ENCODE data around the gene RABGAP1L.

RABGAP1L gene

GRCh38 chr1:174797398-174797797 lies 638.1 kb downstream of the RABGAP1L start:
- no peak overlapping the region for H3K27ac ChIP-seq (ENCODE audit: insufficient read depth in 1 of 2, low read depth in 1 of 2, low read length in 2 of 2, poor library complexity in 1 of 2, severe bottlenecking in 2 of 2)
- ChIA-PET POLR2A (no interaction called here), CTCF (interaction anchor here (0.8 to 1.1 kb wide), 2 partner anchors 9 to 189 kb away, joined by 3 to 4 read pairs; no protein-coding TSS in a partner anchor)
- no peaks in the 10 kb centered on the region for H3K9me3 ChIP-seq (ENCODE audit: control extremely low read depth in 1 of 5, control insufficient read depth in 4 of 5, insufficient read depth in 2 of 5, low read depth in 1 of 5, low read length in 4 of 5)
- H3K27me3 ChIP-seq (replicated peaks in 2 of 5; ENCODE audit: control insufficient read depth in 4 of 5, insufficient read depth in 5 of 5, low read length in 4 of 5), result no peaks in the 10 kb centered on the region
- no peak overlapping the region for H3K4me3 ChIP-seq (ENCODE audit: control insufficient read depth in 1 of 7, extremely low read depth in 1 of 7, insufficient read depth in 4 of 7, low read depth in 2 of 7, low read length in 6 of 7)
- no CpG with 5 or more reads among the region's 2 CpGs for WGBS (ENCODE audit: insufficient coverage)
- H3K36me3 ChIP-seq (ENCODE audit: control insufficient read depth in 4 of 4, insufficient read depth in 4 of 4, low read length in 3 of 4), result no peaks in the 10 kb centered on the region
- H3K4me1 ChIP-seq (ENCODE audit: control extremely low read depth in 1 of 4, control insufficient read depth in 4 of 4, insufficient read depth in 4 of 4, low read length in 3 of 4), result peaks cover 4 to 24% (median 11%) of the 10 kb centered on the region in 4 experiments
- no peak for DNase-seq

GRCh38 chr1:174799136-174799479 lies 639.8 kb downstream of the RABGAP1L start:
- Histone ChIP-seq H3K27ac (ENCODE audit: insufficient read depth in 1 of 2, low read depth in 1 of 2, low read length in 2 of 2, poor library complexity in 1 of 2, severe bottlenecking in 2 of 2) (no peak overlapping the region), H3K9me3 (ENCODE audit: control extremely low read depth in 1 of 5, control insufficient read depth in 4 of 5, insufficient read depth in 2 of 5, low read depth in 1 of 5, low read length in 4 of 5) (no peaks in the 10 kb centered on the region), H3K36me3 (ENCODE audit: control insufficient read depth in 4 of 4, insufficient read depth in 4 of 4, low read length in 3 of 4) (no peaks in the 10 kb centered on the region), H3K4me3 (ENCODE audit: control insufficient read depth in 1 of 7, extremely low read depth in 1 of 7, insufficient read depth in 4 of 7, low read depth in 2 of 7, low read length in 6 of 7) (peak overlapping the region in 4 of 7 experiments; percentile 77 to 94 (median 83)), H3K27me3 (replicated peaks in 2 of 5; ENCODE audit: control insufficient read depth in 4 of 5, insufficient read depth in 5 of 5, low read length in 4 of 5) (no peaks in the 10 kb centered on the region), H3K4me1 (ENCODE audit: control extremely low read depth in 1 of 4, control insufficient read depth in 4 of 4, insufficient read depth in 4 of 4, low read length in 3 of 4) (peaks cover 4 to 23% (median 11%) of the 10 kb centered on the region in 4 experiments)
- peak in 1 of 3 donors; percentile 2 for DNase-seq
- POLR2A ChIA-PET, result no interaction called here
- CTCF ChIA-PET, result interaction anchor here (0.6 to 3.0 kb wide), 8 partner anchors 10 to 200 kb away, joined by 3 to 14 read pairs (median 5); partner anchors contain the start of gene CACYBP
- no CpG with 5 or more reads among the region's 3 CpGs for WGBS (ENCODE audit: insufficient coverage)

- H3K27me3 ChIP-seq (replicated peaks in 2 of 5; ENCODE audit: control insufficient read depth in 4 of 5, insufficient read depth in 5 of 5, low read length in 4 of 5), result no peaks in the 10 kb centered on the region
- peaks cover 4 to 23% (median 11%) of the 10 kb centered on the region in 4 experiments for H3K4me1 ChIP-seq (ENCODE audit: control extremely low read depth in 1 of 4, control insufficient read depth in 4 of 4, insufficient read depth in 4 of 4, low read length in 3 of 4)
- H3K36me3 ChIP-seq (ENCODE audit: control insufficient read depth in 4 of 4, insufficient read depth in 4 of 4, low read length in 3 of 4), result no peaks in the 10 kb centered on the region
- DNase-seq, result peak in 1 of 3 donors; percentile 6
- 6% methylated on average over 9 of the region's 10 CpGs for WGBS (ENCODE audit: insufficient coverage)
- H3K4me3 ChIP-seq (ENCODE audit: control insufficient read depth in 1 of 7, extremely low read depth in 1 of 7, insufficient read depth in 4 of 7, low read depth in 2 of 7, low read length in 6 of 7), result peak overlapping the region; percentile 37 to 94 (median 77)
- CTCF ChIA-PET, result interaction anchor here (0.8 to 3.0 kb wide), 10 partner anchors 9 to 199 kb away, joined by 3 to 14 read pairs (median 4); partner anchors contain the start of gene CACYBP
- H3K27ac ChIP-seq (ENCODE audit: insufficient read depth in 1 of 2, low read depth in 1 of 2, low read length in 2 of 2, poor library complexity in 1 of 2, severe bottlenecking in 2 of 2), result peak overlapping the region; percentile 53 to 77
- no peaks in the 10 kb centered on the region for H3K9me3 ChIP-seq (ENCODE audit: control extremely low read depth in 1 of 5, control insufficient read depth in 4 of 5, insufficient read depth in 2 of 5, low read depth in 1 of 5, low read length in 4 of 5)
- POLR2A ChIA-PET, result interaction anchor here (0.8 to 0.9 kb wide), 2 partner anchors 12 to 223 kb away, joined by 3 read pairs; partner anchors contain the start of gene MRPS14
Observed at GRCh38 chr1:174800216-174800851, 641.0 kb downstream of the RABGAP1L start.

- no CpG with 5 or more reads among the region's 1 CpG for WGBS (ENCODE audit: insufficient coverage)
- H3K4me1 ChIP-seq (ENCODE audit: control extremely low read depth in 1 of 4, control insufficient read depth in 4 of 4, insufficient read depth in 4 of 4, low read length in 3 of 4), result peaks cover 4 to 23% (median 11%) of the 10 kb centered on the region in 4 experiments
- no peaks in the 10 kb centered on the region for H3K36me3 ChIP-seq (ENCODE audit: control insufficient read depth in 4 of 4, insufficient read depth in 4 of 4, low read length in 3 of 4)
- ChIA-PET POLR2A (no interaction called here), CTCF (interaction anchor here (1.3 to 3.0 kb wide), 2 partner anchors 10 kb away, joined by 4 to 14 read pairs; no protein-coding TSS in a partner anchor)
- peak overlapping the region in 5 of 7 experiments; percentile 71 to 94 (median 77) for H3K4me3 ChIP-seq (ENCODE audit: control insufficient read depth in 1 of 7, extremely low read depth in 1 of 7, insufficient read depth in 4 of 7, low read depth in 2 of 7, low read length in 6 of 7)
- H3K27ac ChIP-seq (ENCODE audit: insufficient read depth in 1 of 2, low read depth in 1 of 2, low read length in 2 of 2, poor library complexity in 1 of 2, severe bottlenecking in 2 of 2), result no peak overlapping the region
- no peaks in the 10 kb centered on the region for H3K27me3 ChIP-seq (replicated peaks in 2 of 5; ENCODE audit: control insufficient read depth in 4 of 5, insufficient read depth in 5 of 5, low read length in 4 of 5)
- DNase-seq, result peak in 1 of 3 donors; percentile 15
- H3K9me3 ChIP-seq (ENCODE audit: control extremely low read depth in 1 of 5, control insufficient read depth in 4 of 5, insufficient read depth in 2 of 5, low read depth in 1 of 5, low read length in 4 of 5), result no peaks in the 10 kb centered on the region
Observed at GRCh38 chr1:174800876-174801275, 641.6 kb downstream of the RABGAP1L start.

DNA sequence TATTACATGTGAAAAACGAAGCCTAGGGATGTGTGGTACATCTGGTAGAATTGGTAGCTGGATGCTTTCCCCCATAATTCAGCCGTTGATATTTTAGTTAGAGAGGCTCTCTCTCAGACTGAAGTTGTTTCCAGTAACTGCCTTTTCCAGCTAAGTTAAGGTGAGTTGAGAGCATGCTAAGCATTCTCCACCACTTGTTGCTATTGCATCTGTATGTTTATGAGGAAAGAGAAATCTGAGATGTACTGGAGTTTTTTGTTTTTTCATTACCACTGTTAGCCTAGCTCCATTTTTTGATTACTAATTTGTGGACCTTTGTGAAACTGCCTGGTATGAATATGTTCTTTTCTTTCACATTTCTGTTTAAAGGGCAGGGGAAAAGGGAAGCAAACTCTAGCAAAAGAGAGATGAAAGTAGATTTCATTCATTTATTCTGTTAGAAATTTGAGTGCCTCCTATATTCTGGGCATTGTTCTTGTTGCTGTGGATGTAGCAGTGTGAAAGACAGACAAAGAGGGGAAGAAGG lies 650.5 kb downstream of the RABGAP1L start:
- ChIA-PET CTCF (interaction anchor here (3.2 kb wide), 1 partner anchor 11 kb away, joined by 14 read pairs; no protein-coding TSS in a partner anchor), POLR2A (no interaction called here)
- no peak for DNase-seq
- WGBS (ENCODE audit: insufficient coverage), result 100% methylated on average over 1 of the region's 2 CpGs
- H3K27ac ChIP-seq (ENCODE audit: insufficient read depth in 1 of 2, low read depth in 1 of 2, low read length in 2 of 2, poor library complexity in 1 of 2, severe bottlenecking in 2 of 2), result no peak overlapping the region
- H3K4me3 ChIP-seq (ENCODE audit: control insufficient read depth in 1 of 7, extremely low read depth in 1 of 7, insufficient read depth in 4 of 7, low read depth in 2 of 7, low read length in 6 of 7), result no peak overlapping the region
- no peaks in the 10 kb centered on the region for H3K27me3 ChIP-seq (replicated peaks in 2 of 5; ENCODE audit: control insufficient read depth in 4 of 5, insufficient read depth in 5 of 5, low read length in 4 of 5)
- H3K4me1 ChIP-seq (ENCODE audit: control extremely low read depth in 1 of 4, control insufficient read depth in 4 of 4, insufficient read depth in 4 of 4, low read length in 3 of 4), result no peaks in the 10 kb centered on the region
- peaks cover 0 to 2% (median 0%) of the 10 kb centered on the region in 4 experiments for H3K36me3 ChIP-seq (ENCODE audit: control insufficient read depth in 4 of 4, insufficient read depth in 4 of 4, low read length in 3 of 4)
- H3K9me3 ChIP-seq (ENCODE audit: control extremely low read depth in 1 of 5, control insufficient read depth in 4 of 5, insufficient read depth in 2 of 5, low read depth in 1 of 5, low read length in 4 of 5), result no peaks in the 10 kb centered on the region

- H3K27me3 ChIP-seq (replicated peaks in 2 of 5; ENCODE audit: control insufficient read depth in 4 of 5, insufficient read depth in 5 of 5, low read length in 4 of 5), result no peaks in the 10 kb centered on the region
- H3K4me3 ChIP-seq (ENCODE audit: control insufficient read depth in 1 of 7, extremely low read depth in 1 of 7, insufficient read depth in 4 of 7, low read depth in 2 of 7, low read length in 6 of 7), result no peak overlapping the region
- peaks cover 0 to 2% (median 0%) of the 10 kb centered on the region in 4 experiments for H3K36me3 ChIP-seq (ENCODE audit: control insufficient read depth in 4 of 4, insufficient read depth in 4 of 4, low read length in 3 of 4)
- ChIA-PET POLR2A (no interaction called here), CTCF (interaction anchor here (1.1 to 3.2 kb wide), 2 partner anchors 13 to 171 kb away, joined by 3 to 14 read pairs; no protein-coding TSS in a partner anchor)
- no peak for DNase-seq
- peaks cover 0 to 2% (median 0%) of the 10 kb centered on the region in 4 experiments for H3K4me1 ChIP-seq (ENCODE audit: control extremely low read depth in 1 of 4, control insufficient read depth in 4 of 4, insufficient read depth in 4 of 4, low read length in 3 of 4)
- no peak overlapping the region for H3K27ac ChIP-seq (ENCODE audit: insufficient read depth in 1 of 2, low read depth in 1 of 2, low read length in 2 of 2, poor library complexity in 1 of 2, severe bottlenecking in 2 of 2)
- H3K9me3 ChIP-seq (ENCODE audit: control extremely low read depth in 1 of 5, control insufficient read depth in 4 of 5, insufficient read depth in 2 of 5, low read depth in 1 of 5, low read length in 4 of 5), result no peaks in the 10 kb centered on the region
Observed at GRCh38 chr1:174812016-174812415, 652.7 kb downstream of the RABGAP1L start.

- ChIA-PET CTCF (no interaction called here), POLR2A (no interaction called here)
- Histone ChIP-seq H3K4me1 (ENCODE audit: control extremely low read depth in 1 of 4, control insufficient read depth in 4 of 4, insufficient read depth in 4 of 4, low read length in 3 of 4) (peaks cover 0 to 2% (median 0%) of the 10 kb centered on the region in 4 experiments), H3K27me3 (replicated peaks in 2 of 5; ENCODE audit: control insufficient read depth in 4 of 5, insufficient read depth in 5 of 5, low read length in 4 of 5) (no peaks in the 10 kb centered on the region), H3K4me3 (ENCODE audit: control insufficient read depth in 1 of 7, extremely low read depth in 1 of 7, insufficient read depth in 4 of 7, low read depth in 2 of 7, low read length in 6 of 7) (no peak overlapping the region), H3K27ac (ENCODE audit: insufficient read depth in 1 of 2, low read depth in 1 of 2, low read length in 2 of 2, poor library complexity in 1 of 2, severe bottlenecking in 2 of 2) (no peak overlapping the region), H3K36me3 (ENCODE audit: control insufficient read depth in 4 of 4, insufficient read depth in 4 of 4, low read length in 3 of 4) (peaks cover 0 to 2% (median 0%) of the 10 kb centered on the region in 4 experiments), H3K9me3 (ENCODE audit: control extremely low read depth in 1 of 5, control insufficient read depth in 4 of 5, insufficient read depth in 2 of 5, low read depth in 1 of 5, low read length in 4 of 5) (no peaks in the 10 kb centered on the region)
- DNase-seq, result no peak
Observed at GRCh38 chr1:174812656-174813055, 653.3 kb downstream of the RABGAP1L start.
